CD4-positive, alpha-beta T cell treated with Interleukin-6 at 100 ng/mL for 8 hours (primary cell): ENCODE data around the gene MINDY4B.
"Not testable (repeated sequence)": the region's sequence is repeated elsewhere in the genome, so short reads cannot be mapped to it uniquely, and the experiment has no call there.

Source experiments
- DNase-seq: peaks from one replicate; pipeline ENCODE4 v3.0.0-alpha.2; 2020; ENCODE audit warnings: mixed read lengths, low spot score

Gene MINDY4B

GRCh38 chr3:150898046-150898754, 7.0 kb downstream of the MINDY4B start:
- DNase-seq: no peak

DNA sequence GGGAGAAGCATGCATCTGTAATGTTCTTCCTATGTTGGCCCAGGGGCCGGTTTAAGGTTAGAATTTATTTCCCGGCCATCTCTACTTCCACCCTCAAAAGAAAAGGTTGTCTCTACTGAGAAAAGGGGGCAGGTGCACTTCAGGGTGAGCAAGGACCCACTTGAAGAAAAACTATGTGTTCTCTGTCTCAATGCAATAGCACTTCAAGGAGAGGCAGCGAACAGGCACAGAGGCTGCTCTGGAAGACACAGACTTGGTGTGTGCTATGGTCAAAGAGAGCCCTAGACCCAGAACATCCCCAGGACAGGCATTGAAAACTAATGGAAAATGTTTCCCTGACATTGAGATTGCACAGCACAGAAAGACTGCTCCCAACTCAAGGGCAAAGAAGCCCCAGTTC, 7.6 kb downstream of the MINDY4B start:
- no peak for DNase-seq

DNA sequence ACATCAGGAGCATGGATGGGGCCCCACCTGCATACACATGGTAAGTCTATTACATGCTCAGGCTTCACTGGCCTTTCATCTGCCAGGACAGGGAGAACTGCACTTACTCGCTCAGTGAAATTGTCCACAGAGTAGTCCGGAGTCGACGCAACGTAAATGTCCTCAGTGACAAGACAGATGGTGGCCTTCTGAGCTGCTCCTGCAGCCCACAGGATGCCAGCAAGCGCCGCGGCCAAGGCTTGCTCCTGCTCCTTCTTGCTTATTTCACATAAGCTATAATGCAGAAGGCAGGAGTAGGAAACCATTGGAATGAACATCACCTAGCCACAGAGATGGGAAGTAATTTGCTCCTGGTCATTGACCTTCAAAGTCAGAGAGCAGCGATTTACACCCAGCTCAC, 14.4 kb downstream of the MINDY4B start:
- no peak for DNase-seq

GRCh38 chr3:150890295-150890694, 14.9 kb downstream of the MINDY4B start:
- DNase-seq: no peak

- DNase-seq: no peak
Measured at GRCh38 chr3:150889106-150889505, 16.1 kb downstream of the MINDY4B start.

DNA sequence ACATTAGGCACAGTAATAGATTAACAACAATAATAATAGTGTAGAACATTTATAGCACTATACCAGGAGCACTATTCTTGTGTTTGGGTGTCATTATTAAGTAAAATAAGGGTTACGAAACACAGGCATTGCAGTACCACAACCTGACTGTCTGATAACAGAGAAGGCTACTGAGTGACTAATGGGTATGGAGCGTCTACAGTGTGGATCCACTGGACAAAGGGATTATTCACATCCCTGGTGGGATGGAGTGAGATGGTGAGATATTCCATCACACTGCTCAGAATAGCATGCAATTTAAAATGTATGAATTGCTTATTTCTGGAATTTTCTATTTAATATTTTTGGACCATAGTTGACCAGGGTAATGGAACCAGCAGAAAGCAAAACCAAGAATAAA, 18.2 kb downstream of the MINDY4B start:
- no peak for DNase-seq

- no peak for DNase-seq
Measured at GRCh38 chr3:150885535-150885934, 19.7 kb downstream of the MINDY4B start.

- DNase-seq: no peak
Measured at GRCh38 chr3:150878996-150879575, 26.2 kb downstream of the MINDY4B start.

GRCh38 chr3:150878290-150878689, 26.9 kb downstream of the MINDY4B start:
- DNase-seq: no peak

GRCh38 chr3:150877303-150877702, 27.9 kb downstream of the MINDY4B start:
- no peak for DNase-seq

- DNase-seq: no peak
Measured at GRCh38 chr3:150876611-150877265, 28.5 kb downstream of the MINDY4B start.

DNA sequence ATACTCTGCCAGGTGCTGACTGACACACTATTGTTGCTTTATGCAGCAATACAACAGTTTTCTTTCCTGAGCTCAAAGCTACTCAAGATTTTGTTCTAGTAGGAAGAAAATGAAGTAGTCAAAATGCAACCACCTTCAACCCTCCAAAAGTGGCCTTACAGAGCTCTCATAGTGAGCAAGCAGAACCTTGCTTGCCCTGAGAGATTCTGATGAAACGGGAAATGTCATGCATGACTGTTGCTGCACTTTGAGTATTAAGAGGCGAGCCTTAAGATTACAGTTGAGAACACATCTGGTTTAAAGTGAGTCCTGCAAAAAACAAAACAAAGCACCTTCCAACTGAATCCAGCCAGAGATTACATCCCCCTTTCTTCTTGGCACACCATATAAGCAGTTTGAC, 29.7 kb downstream of the MINDY4B start:
- DNase-seq: no peak

DNA sequence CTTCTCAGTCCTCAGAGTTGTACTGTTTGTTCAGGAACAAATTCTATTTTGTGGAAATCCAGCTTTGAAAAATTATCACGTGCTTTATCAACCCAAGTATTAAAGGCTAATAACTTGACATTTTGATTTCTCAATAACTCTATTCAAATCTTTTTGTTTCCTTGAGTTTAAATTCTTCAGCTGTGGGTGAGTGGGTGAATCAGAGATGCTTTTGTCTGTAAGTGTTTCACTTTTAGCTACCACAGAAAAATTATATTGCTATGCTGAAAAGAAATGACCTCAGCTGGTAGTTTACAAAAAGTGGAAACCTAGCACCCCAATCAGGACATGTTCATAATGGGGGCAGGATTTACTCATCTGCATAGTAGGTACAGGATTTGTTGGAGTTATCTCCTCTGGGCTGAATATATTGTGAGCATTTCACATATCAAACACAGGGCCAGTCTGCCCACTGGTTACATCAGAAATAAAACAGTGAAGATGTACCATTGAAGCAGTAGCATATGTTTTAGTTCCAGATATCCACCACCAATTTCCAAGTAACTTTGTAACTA, 30.5 kb downstream of the MINDY4B start:
- DNase-seq: no peak

GRCh38 chr3:150871192-150871591, 34.0 kb downstream of the MINDY4B start:
- no peak for DNase-seq

- no peak for DNase-seq
Measured at GRCh38 chr3:150870406-150870805, 34.8 kb downstream of the MINDY4B start.

DNA sequence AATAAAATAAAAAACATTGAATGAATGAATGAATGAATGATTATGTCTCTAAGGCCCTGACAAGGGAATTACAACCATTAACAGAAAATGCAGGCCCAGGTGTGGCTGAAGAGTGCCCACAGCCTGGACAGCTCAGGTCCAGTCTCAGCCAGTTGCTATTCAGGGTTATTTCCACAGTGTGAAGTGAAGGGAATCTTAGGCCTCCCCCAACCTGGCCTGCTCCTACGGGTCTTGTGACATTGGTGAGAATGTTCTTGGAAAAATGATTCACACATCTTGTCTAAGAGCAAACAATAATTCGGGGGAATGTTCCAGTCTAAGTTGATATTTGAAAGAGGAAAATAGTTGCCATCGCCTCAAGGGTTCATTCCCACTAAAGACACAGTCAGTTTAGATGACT, 37.0 kb downstream of the MINDY4B start:
- no peak for DNase-seq

- DNase-seq: no peak
Measured at GRCh38 chr3:150867434-150867833, 37.8 kb downstream of the MINDY4B start.

DNA sequence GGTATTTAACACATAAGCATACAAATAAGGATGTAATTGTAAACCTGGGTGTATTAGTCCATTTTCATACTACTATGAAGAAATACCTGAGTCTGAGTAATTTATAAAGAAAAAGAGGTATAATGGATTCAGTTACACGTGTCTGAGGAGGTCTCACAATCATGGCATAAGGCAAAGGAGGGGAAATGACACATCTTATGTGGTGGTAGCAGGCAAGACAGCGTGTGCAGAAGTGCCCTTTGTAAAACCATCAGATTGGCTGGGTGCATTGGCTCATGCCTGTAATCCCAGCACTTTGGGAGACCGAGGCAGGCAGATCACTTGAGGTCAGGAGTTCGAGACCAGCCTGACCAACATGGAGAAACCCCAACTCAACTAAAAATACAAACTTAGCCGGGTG, 41.3 kb downstream of the MINDY4B start:
- not testable (repeated sequence) for DNase-seq

DNA sequence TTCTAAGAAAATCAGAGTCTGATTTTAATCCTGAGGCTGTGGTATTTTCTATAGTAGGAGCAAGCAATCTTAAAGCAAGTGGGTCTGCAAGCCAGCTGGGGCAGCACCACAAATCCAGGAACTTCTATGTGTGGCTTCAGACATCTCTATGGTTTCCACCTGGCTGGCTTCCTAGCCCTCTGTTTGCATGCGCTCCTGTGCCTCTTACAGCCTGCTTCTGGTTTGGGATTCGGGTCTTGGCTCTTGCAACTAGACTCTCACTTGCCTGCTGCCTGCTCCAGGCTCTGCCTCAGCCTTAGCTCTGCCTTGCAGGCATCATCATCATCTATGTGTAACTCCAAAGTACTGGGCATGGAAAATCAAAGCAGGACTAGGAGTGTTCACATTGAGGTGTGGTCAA, 43.4 kb downstream of the MINDY4B start:
- no peak for DNase-seq

- DNase-seq: not testable (repeated sequence)
Measured at GRCh38 chr3:150857936-150858335, 47.3 kb downstream of the MINDY4B start.

DNA sequence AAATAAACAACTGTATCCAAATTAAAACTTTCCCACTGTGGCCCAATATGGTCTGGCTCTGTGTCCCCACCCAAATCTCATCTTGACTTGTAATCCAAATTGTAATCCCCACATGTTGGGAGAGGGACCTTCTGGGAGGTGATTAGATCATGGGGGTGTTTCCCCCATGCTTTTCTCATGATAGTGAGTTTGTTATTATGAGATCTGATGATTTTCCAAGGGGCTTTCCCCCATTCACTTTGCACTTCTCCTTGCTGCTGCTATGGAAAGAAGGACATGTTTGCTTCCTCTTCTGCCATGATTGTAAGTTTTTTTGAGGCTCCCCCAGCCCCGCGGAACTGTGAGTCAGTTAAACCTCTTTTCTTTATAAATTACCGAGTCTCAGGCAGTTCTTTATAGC, 55.0 kb downstream of the MINDY4B start:
- DNase-seq: no peak

GRCh38 chr3:150848864-150849263, 56.4 kb downstream of the MINDY4B start:
- DNase-seq: no peak

GRCh38 chr3:150847433-150847832, 57.8 kb downstream of the MINDY4B start:
- no peak for DNase-seq
